Stimulated activated CD4-positive, alpha-beta T cell treated with anti-CD3 and anti-CD28 coated beads, TNF-alpha, amount 100 ng/mL, for 4 hours (primary cell): Measurements from ENCODE around the gene TOMM40.

Source experiments
- DNase-seq, 3 experiments: peaks; one replicate each; pipeline ENCODE4 v3.0.0-alpha.2; 2020; ENCODE audit warnings: low read depth in 3 of 3

TOMM40 gene

GRCh38 chr19:44927746-44928145 is 36.7 kb downstream of the TOMM40 start:
- DNase-seq: no peak

DNA sequence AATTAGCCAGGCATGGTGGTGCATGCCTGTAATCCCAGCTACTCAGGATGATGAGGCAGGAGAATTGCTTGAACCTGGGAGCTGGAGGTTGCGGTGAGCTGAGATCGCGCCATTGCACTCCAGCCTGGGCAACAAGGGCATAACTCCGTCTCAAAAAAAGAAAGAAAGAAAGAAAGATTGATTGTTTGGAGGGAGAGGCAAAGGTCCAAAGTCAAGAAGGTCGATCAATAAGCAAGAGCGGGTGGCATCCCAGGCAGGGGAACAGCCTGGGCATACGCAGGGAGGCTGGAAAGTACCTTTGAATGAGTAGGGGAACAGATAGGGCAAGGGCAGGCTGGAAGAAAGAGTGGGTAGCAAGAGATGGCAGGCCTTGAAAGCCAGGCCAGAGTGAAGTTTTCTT is 39.0 kb downstream of the TOMM40 start:
- no peak for DNase-seq

- DNase-seq: no peak
Measured at GRCh38 chr19:44931541-44931940, 40.5 kb downstream of the TOMM40 start.

DNA sequence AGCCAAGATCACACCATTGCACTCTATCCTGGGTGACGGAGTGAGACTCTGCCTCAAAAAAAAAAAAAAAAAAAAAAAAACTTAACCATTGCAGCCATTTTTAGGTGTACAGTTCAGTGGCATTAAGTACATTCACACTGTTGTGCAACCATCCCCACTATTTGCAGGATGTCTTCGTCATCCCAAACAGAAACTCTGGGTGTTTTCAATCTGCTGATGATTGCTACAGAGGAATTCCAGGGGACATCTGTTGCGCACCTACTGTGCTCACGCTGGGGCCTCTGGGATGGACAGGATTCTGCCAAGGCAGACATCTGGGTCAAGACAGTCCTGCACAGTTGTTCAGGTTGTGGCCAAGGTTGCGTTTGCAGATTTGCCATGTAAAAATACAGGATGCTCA is 48.6 kb downstream of the TOMM40 start:
- no peak for DNase-seq

DNA sequence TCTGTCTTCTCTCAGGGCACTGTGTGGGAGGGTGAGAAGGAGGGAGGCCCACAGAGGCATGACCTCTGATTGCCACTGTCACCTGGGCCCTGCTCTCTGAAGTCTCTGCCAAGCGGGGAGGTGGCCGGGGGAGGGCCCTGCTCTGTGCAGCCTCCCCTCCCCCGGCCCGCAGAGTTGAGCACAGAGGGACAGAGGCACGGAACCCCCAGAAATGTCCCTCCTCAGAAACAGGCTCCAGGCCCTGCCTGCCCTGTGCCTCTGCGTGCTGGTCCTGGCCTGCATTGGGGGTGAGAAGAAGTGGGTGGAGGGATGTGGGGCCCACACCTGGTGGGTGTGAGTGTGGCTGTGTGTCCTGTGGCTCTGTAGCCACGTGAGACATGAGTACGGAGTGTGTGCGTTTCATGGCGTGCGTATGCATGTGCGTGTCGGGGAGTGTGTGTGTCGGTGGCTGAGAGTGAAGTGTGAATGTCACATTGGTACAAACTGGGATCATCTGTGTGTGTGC is 51.1 kb downstream of the TOMM40 start, which contains the start of gene APOC4:
Gene APOC4, plus strand, starts transcription at position 171 of the 505 bp plus-strand sequence. Its CDS starts 41 bp downstream, at position 212.
- no peak for DNase-seq

GRCh38 chr19:44943801-44944249 is 52.8 kb downstream of the TOMM40 start:
- no peak for DNase-seq

GRCh38 chr19:44947041-44947581 is 56.1 kb downstream of the TOMM40 start:
- DNase-seq: no peak

GRCh38 chr19:44948237-44948636 is 57.2 kb downstream of the TOMM40 start:
- no peak for DNase-seq

- no peak for DNase-seq
Measured at GRCh38 chr19:44948763-44949374, 57.8 kb downstream of the TOMM40 start.

- no peak for DNase-seq
Measured at GRCh38 chr19:44949550-44949949, 58.5 kb downstream of the TOMM40 start.

DNA sequence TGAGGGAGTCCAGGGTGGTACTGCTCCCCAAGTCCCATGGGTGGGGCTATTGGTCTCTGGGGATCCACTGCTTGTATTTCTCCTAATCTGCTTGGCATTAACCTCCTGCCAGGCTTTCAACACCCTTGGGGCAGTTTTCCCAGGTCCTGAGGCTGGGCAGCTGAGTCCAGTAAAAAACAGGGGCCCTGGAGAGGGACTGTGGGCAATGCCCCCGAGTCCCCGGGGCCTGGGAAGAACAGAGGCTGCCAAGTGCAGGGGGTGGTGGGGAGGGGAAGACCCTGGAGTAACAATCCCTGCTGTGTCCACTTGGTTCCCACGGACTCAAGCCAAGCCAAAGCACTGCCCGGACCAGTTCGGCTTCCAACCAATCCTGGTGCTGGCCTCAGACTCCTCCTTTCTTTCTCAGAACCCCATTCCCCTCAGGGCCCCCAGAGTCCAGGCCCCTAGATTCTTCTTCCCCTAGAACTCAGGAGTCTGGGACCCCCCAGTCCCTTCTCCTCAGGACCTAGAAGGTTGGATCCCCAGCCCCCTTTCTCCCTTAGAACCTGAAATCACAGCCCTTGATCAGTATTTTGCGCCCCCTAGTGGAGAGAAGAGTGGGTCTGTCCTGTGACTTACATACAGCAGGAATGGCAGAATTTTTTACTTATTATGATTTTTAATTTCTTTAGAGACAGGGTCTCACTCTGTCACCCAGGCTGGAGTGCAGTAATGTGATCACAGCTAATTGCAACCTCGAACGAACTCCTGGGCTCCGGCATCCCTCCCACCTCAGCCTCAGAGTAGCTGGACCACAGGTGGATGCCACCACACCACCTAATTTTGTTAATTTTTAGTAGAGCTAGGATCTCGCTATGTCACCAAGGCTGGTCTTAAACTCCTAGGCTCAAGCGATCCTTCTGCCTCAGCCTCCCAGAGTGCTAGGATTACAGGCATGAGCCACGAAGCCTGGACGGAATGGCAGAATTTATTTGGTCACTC is 60.4 kb downstream of the TOMM40 start:
- DNase-seq: peak in 1 of 3 experiments; percentile 49
